OCI-LY7 (cell line): ENCODE data around the gene RBFOX1. TPM values are rescaled to one million over a fixed set of nuclear protein-coding genes. Genes with fewer than 3 reads are reported as not detected.

ENCODE experiments used
- BruUV-seq: library from RNA; stranded (reverse); fragments of 400-500 nt; replicated peaks from 2 replicates; lab custom pipeline; 2021; lab: Mats Ljungman, UMichigan
- CTCF ChIA-PET: fragments of 300-600 bp; sonication (Branson Sonifier 250); formaldehyde crosslinking; loops from one replicate; lab custom pipeline; 2022; ENCODE audit warnings: antibody characterized with exemption; ENCODE audit not compliant: unreplicated experiment; lab: Charles Lee
- POLR2A ChIA-PET: fragments of 300-600 bp; sonication (Branson Sonifier 250); formaldehyde crosslinking; loops from one replicate; lab custom pipeline; 2022; ENCODE audit warnings: antibody characterized with exemption; lab: Charles Lee
- DNase-seq: peaks from one replicate; pipeline ENCODE4 v3.0.0-alpha.2; 2015; ENCODE audit warnings: low spot score
- H2AFZ ChIP-seq: fragments of 200-600 bp; sonication (generic), shearing (Covaris generic); 2 replicates; pipeline ENCODE4 v1.6.1; 2014; ENCODE audit warnings: mild to moderate bottlenecking, antibody characterized with exemption, low read length, moderate library complexity
- H3K27ac ChIP-seq: fragments of 200-600 bp; sonication (generic); 2 replicates; pipeline ENCODE4 v1.5.1; 2014; ENCODE audit warnings: mixed run types, low read depth, mild to moderate bottlenecking, moderate library complexity, low read length, inconsistent platforms; ENCODE audit not compliant: poor library complexity, severe bottlenecking
- H3K36me3 ChIP-seq: fragments of 200-600 bp; sonication (generic); 2 replicates; pipeline ENCODE4 v1.6.1; 2014; ENCODE audit warnings: mild to moderate bottlenecking, antibody characterized with exemption, low read length, moderate library complexity, mixed read lengths; ENCODE audit not compliant: insufficient read depth
- H3K4me1 ChIP-seq: fragments of 200-600 bp; sonication (generic); 2 replicates; pipeline ENCODE4 v1.5.1; 2014; ENCODE audit warnings: mild to moderate bottlenecking, low read length; ENCODE audit not compliant: insufficient read depth, poor library complexity, severe bottlenecking
- H3K4me2 ChIP-seq: fragments of 200-600 bp; sonication (generic); 2 replicates; pipeline ENCODE4 v1.6.1; 2014; ENCODE audit warnings: mild to moderate bottlenecking, low read length
- H3K4me3 ChIP-seq: fragments of 200-600 bp; sonication (generic); 2 replicates; pipeline ENCODE4 v1.5.1; 2014; ENCODE audit warnings: mild to moderate bottlenecking, low read depth, low read length; ENCODE audit not compliant: poor library complexity, severe bottlenecking
- H3K79me2 ChIP-seq: fragments of 200-600 bp; sonication (generic); 2 replicates; pipeline ENCODE4 v1.6.1; 2016; ENCODE audit warnings: low read depth, mild to moderate bottlenecking, low read length, moderate library complexity, mixed read lengths; ENCODE audit not compliant: insufficient read depth
- H3K9me2 ChIP-seq: fragments of 200-600 bp; sonication (generic); 2 replicates; pipeline ENCODE4 v1.6.1; 2016; ENCODE audit warnings: mild to moderate bottlenecking, low read length, mixed read lengths; ENCODE audit not compliant: insufficient read depth
- H3K9me3 ChIP-seq: fragments of 200-600 bp; sonication (generic); 2 replicates; pipeline ENCODE4 v1.6.1; 2014; ENCODE audit warnings: mild to moderate bottlenecking, mixed run types, low read length, mixed read lengths
- H4K20me1 ChIP-seq: fragments of 200-600 bp; sonication (generic); 2 replicates; pipeline ENCODE4 v1.6.1; 2014; ENCODE audit warnings: mild to moderate bottlenecking, antibody characterized with exemption, low read length, moderate library complexity, mixed read lengths; ENCODE audit not compliant: insufficient read depth
- CTCF ChIP-seq: fragments of 200-600 bp; sonication (generic); conservative IDR thresholded peaks from 2 replicates; pipeline ENCODE4 v1.5.1; 2014; ENCODE audit warnings: mild to moderate bottlenecking, antibody characterized with exemption, low read length, moderate library complexity, mixed read lengths
- EZH2phosphoT487 ChIP-seq: fragments of 200-600 bp; sonication (generic); IDR thresholded peaks from 2 replicates; pipeline ENCODE4 v1.6.1; 2018; ENCODE audit warnings: low read depth, borderline replicate concordance, mild to moderate bottlenecking, mixed run types, antibody characterized with exemption, low read length, moderate library complexity, mixed read lengths
- intact Hi-C: fragments of 100-400 bp; cut with micrococcal nuclease; formaldehyde crosslinking; loops from one replicate; pipeline ENCODE4 v1.10.0; 2022; ENCODE audit not compliant: unreplicated experiment
- total RNA-seq, 2 experiments: library from RNA; depleted of rRNA in 1 of 2; stranded (reverse); fragments of >200 nt in 1 of 2; shearing (Covaris generic) in 1 of 2; gene quantifications; 2 replicates each; pipeline ENCODE4 v1.2.3, GENCODE V29; 2014 to 2022

RBFOX1 gene
- total RNA-seq, 2 experiments from 2014 or later, result not detected

- H3K4me3 ChIP-seq, result no peak overlapping the region
- no TSS peak for BruUV-seq
- no peak overlapping the region for H3K4me2 ChIP-seq
- no peak for DNase-seq
- ChIA-PET POLR2A (interaction anchor here (0.5 kb wide), 1 partner anchor 369 kb away, joined by 3 read pairs; no protein-coding TSS in a partner anchor), CTCF (no interaction called here)
- intact Hi-C loops, result no loop called here
- H3K79me2 ChIP-seq, result no peaks in the 10 kb centered on the region
- no peak overlapping the region for H3K27ac ChIP-seq
- no peaks in the 10 kb centered on the region for H3K9me2 ChIP-seq
- H3K9me3 ChIP-seq, result no peaks in the 10 kb centered on the region
- no peaks in the 10 kb centered on the region for H4K20me1 ChIP-seq
- H2AFZ ChIP-seq, result no peak overlapping the region
- TF ChIP-seq EZH2phosphoT487 (no peak), CTCF (no peak)
- no peaks in the 10 kb centered on the region for H3K4me1 ChIP-seq
- H3K36me3 ChIP-seq, result no peaks in the 10 kb centered on the region
Observed at GRCh38 chr16:7398536-7398935, 65.9 kb downstream of the RBFOX1 start.

GRCh38 chr16:7399296-7399695 lies 66.7 kb downstream of the RBFOX1 start:
- no peak overlapping the region for H2AFZ ChIP-seq
- no peak overlapping the region for H3K4me3 ChIP-seq
- no peaks in the 10 kb centered on the region for H3K79me2 ChIP-seq
- no peak for TF ChIP-seq EZH2phosphoT487
- no peak for TF ChIP-seq CTCF
- BruUV-seq, result no TSS peak
- no peaks in the 10 kb centered on the region for H4K20me1 ChIP-seq
- no peaks in the 10 kb centered on the region for H3K4me1 ChIP-seq
- no peaks in the 10 kb centered on the region for H3K9me3 ChIP-seq
- H3K9me2 ChIP-seq, result no peaks in the 10 kb centered on the region
- CTCF ChIA-PET, result no interaction called here
- DNase-seq, result no peak
- intact Hi-C loops, result no loop called here
- H3K27ac ChIP-seq, result no peak overlapping the region
- H3K36me3 ChIP-seq, result no peaks in the 10 kb centered on the region
- POLR2A ChIA-PET, result no interaction called here
- no peak overlapping the region for H3K4me2 ChIP-seq

- no peaks in the 10 kb centered on the region for H3K36me3 ChIP-seq
- intact Hi-C loops, result no loop called here
- ChIA-PET CTCF (no interaction called here), POLR2A (no interaction called here)
- no peak overlapping the region for H3K4me2 ChIP-seq
- no peak overlapping the region for H3K4me3 ChIP-seq
- no peaks in the 10 kb centered on the region for H4K20me1 ChIP-seq
- no peak overlapping the region for H3K27ac ChIP-seq
- no peak for DNase-seq
- no TSS peak for BruUV-seq
- H3K4me1 ChIP-seq, result no peaks in the 10 kb centered on the region
- TF ChIP-seq CTCF (no peak), EZH2phosphoT487 (no peak)
- no peaks in the 10 kb centered on the region for H3K79me2 ChIP-seq
- H3K9me3 ChIP-seq, result no peaks in the 10 kb centered on the region
- no peak overlapping the region for H2AFZ ChIP-seq
- H3K9me2 ChIP-seq, result no peaks in the 10 kb centered on the region
Observed at GRCh38 chr16:7400117-7400890, 67.7 kb downstream of the RBFOX1 start.
